GM21526 (cell line): ENCODE results near the gene DUS2.

Experiments
- ATAC-seq: cut with Tn5 transposase; IDR thresholded peaks from one replicate; pipeline ENCODE4 v1.9.1; 2021; ENCODE audit warnings: moderate library complexity; ENCODE audit not compliant: unreplicated experiment, low FRiP score

The DUS2 gene

GRCh38 chr16:68074850-68075555, 51.9 kb downstream of the DUS2 start:
- ATAC-seq, result peak; percentile 53

GRCh38 chr16:68075980-68076379, 52.9 kb downstream of the DUS2 start:
- ATAC-seq, result no peak

- no peak for ATAC-seq
Measured at GRCh38 chr16:68076560-68076959, 53.5 kb downstream of the DUS2 start.

- no peak for ATAC-seq
Measured at GRCh38 chr16:68077866-68078700, 55.0 kb downstream of the DUS2 start.

- ATAC-seq, result no peak
Measured at GRCh38 chr16:68078701-68079375, 55.8 kb downstream of the DUS2 start.

GRCh38 chr16:68079376-68079625, 56.2 kb downstream of the DUS2 start:
- no peak for ATAC-seq

- ATAC-seq, result no peak
Measured at GRCh38 chr16:68079626-68080344, 56.7 kb downstream of the DUS2 start.

- no peak for ATAC-seq
Measured at GRCh38 chr16:68081861-68082628, 59.0 kb downstream of the DUS2 start.

GRCh38 chr16:68082629-68083238, 59.6 kb downstream of the DUS2 start:
- ATAC-seq, result no peak

GRCh38 chr16:68083239-68083781, 60.2 kb downstream of the DUS2 start:
- ATAC-seq, result no peak

- no peak for ATAC-seq
Measured at GRCh38 chr16:68083861-68084503, 60.9 kb downstream of the DUS2 start.

GRCh38 chr16:68084504-68085258, 61.6 kb downstream of the DUS2 start:
- peak; percentile 49 for ATAC-seq

GRCh38 chr16:68085259-68086071, 62.4 kb downstream of the DUS2 start, which contains the start of gene NFATC3:
Gene NFATC3, plus strand, starts transcription at chr16:68085370. Its CDS starts 312 bp downstream, at chr16:68085682.
- peak; percentile 60 for ATAC-seq

- no peak for ATAC-seq
Measured at GRCh38 chr16:68086336-68086841, 63.3 kb downstream of the DUS2 start.

GRCh38 chr16:68086860-68087268, 63.8 kb downstream of the DUS2 start:
- no peak for ATAC-seq

- no peak for ATAC-seq
Measured at GRCh38 chr16:68087688-68088087, 64.6 kb downstream of the DUS2 start.
